H9 (cell line): ENCODE data around the gene CFP. TPM values are rescaled to one million over a fixed set of nuclear protein-coding genes. Genes with fewer than 3 reads are reported as not detected.

ENCODE experiments used
- DNase-seq: peaks from one replicate; pipeline ENCODE4 v3.0.0-alpha.2; 2017
- H2AFZ ChIP-seq: one replicate; pipeline ENCODE4 v1.6.1; 2013; ENCODE audit warnings: mild to moderate bottlenecking, low read length, control low read depth, moderate library complexity
- H2AK5ac ChIP-seq: 2 replicates; pipeline ENCODE4 v1.6.1; 2013; ENCODE audit warnings: low read length, control low read depth, mixed read lengths; ENCODE audit not compliant: insufficient read length
- H2BK120ac ChIP-seq: one replicate; pipeline ENCODE4 v1.6.1; 2013; ENCODE audit warnings: low read depth, mild to moderate bottlenecking, low read length, control low read depth, inconsistent platforms; ENCODE audit not compliant: poor library complexity, severe bottlenecking
- H2BK12ac ChIP-seq: 2 replicates; pipeline ENCODE4 v1.6.1; 2013; ENCODE audit warnings: low read length, control low read depth, mixed read lengths, low read depth; ENCODE audit not compliant: insufficient read length
- H2BK15ac ChIP-seq: 2 replicates; pipeline ENCODE4 v1.6.1; 2013; ENCODE audit warnings: low read depth, low read length, control low read depth
- H2BK20ac ChIP-seq: one replicate; pipeline ENCODE4 v1.6.1; 2013; ENCODE audit warnings: low read depth, mild to moderate bottlenecking, low read length, control low read depth, inconsistent platforms; ENCODE audit not compliant: poor library complexity, severe bottlenecking
- H2BK5ac ChIP-seq: 2 replicates; pipeline ENCODE4 v1.6.1; 2013; ENCODE audit warnings: low read length, control low read depth, mixed read lengths; ENCODE audit not compliant: insufficient read length
- H3K14ac ChIP-seq: 2 replicates; pipeline ENCODE4 v1.6.1; 2013; ENCODE audit warnings: low read length, control low read depth; ENCODE audit not compliant: insufficient read depth
- H3K18ac ChIP-seq: 2 replicates; pipeline ENCODE4 v1.6.1; 2013; ENCODE audit warnings: low read depth, mild to moderate bottlenecking, mixed read lengths, low read length, control low read depth; ENCODE audit not compliant: insufficient read length
- H3K23ac ChIP-seq: 2 replicates; pipeline ENCODE4 v1.6.1; 2013; ENCODE audit warnings: low read length, control low read depth, mixed read lengths, low read depth; ENCODE audit not compliant: insufficient read length
- H3K23me2 ChIP-seq: 2 replicates; pipeline ENCODE4 v1.6.1; 2013; ENCODE audit warnings: low read depth, mild to moderate bottlenecking, mixed read lengths, low read length, control low read depth; ENCODE audit not compliant: insufficient read length, poor library complexity, severe bottlenecking
- H3K27ac ChIP-seq: 2 replicates; pipeline ENCODE4 v1.5.1; 2013; ENCODE audit warnings: low read length, control low read depth, mixed read lengths, low read depth; ENCODE audit not compliant: insufficient read length
- H3K27me3 ChIP-seq: 2 replicates; pipeline ENCODE4 v1.6.1; 2013; ENCODE audit warnings: low read length, control low read depth, inconsistent platforms; ENCODE audit not compliant: insufficient read depth
- H3K4ac ChIP-seq: 2 replicates; pipeline ENCODE4 v1.6.1; 2013; ENCODE audit warnings: low read depth, mild to moderate bottlenecking, control low read depth, inconsistent platforms, low read length, moderate library complexity
- H3K4me1 ChIP-seq: 2 replicates; pipeline ENCODE4 v1.6.1; 2013; ENCODE audit warnings: low read length, control low read depth, inconsistent platforms; ENCODE audit not compliant: insufficient read depth
- H3K4me2 ChIP-seq: 2 replicates; pipeline ENCODE4 v1.6.1; 2013; ENCODE audit warnings: low read length, control low read depth, mixed read lengths; ENCODE audit not compliant: insufficient read length, insufficient read depth
- H3K56ac ChIP-seq: 2 replicates; pipeline ENCODE4 v1.6.1; 2013; ENCODE audit warnings: low read depth, mild to moderate bottlenecking, mixed read lengths, low read length, control low read depth; ENCODE audit not compliant: insufficient read length
- H3K79me1 ChIP-seq: 2 replicates; pipeline ENCODE4 v1.6.1; 2013; ENCODE audit warnings: low read depth, mild to moderate bottlenecking, moderate library complexity, low read length, control low read depth, inconsistent platforms; ENCODE audit not compliant: insufficient read depth, poor library complexity, severe bottlenecking
- H3K79me2 ChIP-seq: 2 replicates; pipeline ENCODE4 v1.6.1; 2013; ENCODE audit warnings: low read length, control low read depth, inconsistent platforms; ENCODE audit not compliant: insufficient read depth
- H3K9ac ChIP-seq: 2 replicates; pipeline ENCODE4 v1.6.1; 2013; ENCODE audit warnings: low read length, control low read depth, mixed read lengths; ENCODE audit not compliant: insufficient read length; ENCODE audit errors: extremely low read depth
- H3K9me3 ChIP-seq: one replicate; pipeline ENCODE4 v1.6.1; 2013; ENCODE audit warnings: low read depth, low read length, inconsistent platforms; ENCODE audit not compliant: control insufficient read depth
- H3T11ph ChIP-seq: one replicate; pipeline ENCODE4 v1.6.1; 2013; ENCODE audit warnings: mild to moderate bottlenecking, low read length, control low read depth, inconsistent platforms
- H4K20me1 ChIP-seq: one replicate; pipeline ENCODE4 v1.6.1; 2013; ENCODE audit not compliant: control insufficient read depth, insufficient read length, insufficient read depth
- H4K5ac ChIP-seq: 2 replicates; pipeline ENCODE4 v1.6.1; 2013; ENCODE audit warnings: low read depth, mild to moderate bottlenecking, mixed read lengths, low read length, control low read depth; ENCODE audit not compliant: insufficient read length
- H4K8ac ChIP-seq: replicated peaks from 2 replicates; pipeline ENCODE4 v1.6.1; 2013; ENCODE audit warnings: low read length, control low read depth, mixed read lengths, low read depth; ENCODE audit not compliant: insufficient read length
- H4K91ac ChIP-seq: 2 replicates; pipeline ENCODE4 v1.6.1; 2013; ENCODE audit warnings: low read depth, mild to moderate bottlenecking, moderate library complexity, mixed read lengths, low read length, control low read depth; ENCODE audit not compliant: insufficient read length
- H3K27ac Mint-ChIP-seq, 3 experiments: 2 replicates in 2 of 3; 3 replicates in 1 of 3; pipeline ENCODE4 v1.8.0; 2020 to 2021; ENCODE audit warnings: mixed read lengths in 3 of 3, mild to moderate bottlenecking in 1 of 3, moderate library complexity in 1 of 3
- H3K27me3 Mint-ChIP-seq: 2 replicates; pipeline ENCODE4 v1.8.0; 2021; ENCODE audit warnings: low read depth, mild to moderate bottlenecking, moderate library complexity, mixed read lengths
- H3K36me3 Mint-ChIP-seq, 3 experiments: 2 replicates in 2 of 3; 3 replicates in 1 of 3; pipeline ENCODE4 v1.8.0; 2020 to 2021; ENCODE audit warnings: low read depth in 3 of 3, mixed read lengths in 3 of 3; ENCODE audit not compliant: insufficient read depth in 1 of 3
- H3K4me1 Mint-ChIP-seq, 2 experiments: 2 replicates each; pipeline ENCODE4 v1.8.0; 2020; ENCODE audit warnings: mixed read lengths in 2 of 2
- H3K4me3 Mint-ChIP-seq, 2 experiments: 2 replicates in 1 of 2; 3 replicates in 1 of 2; pipeline ENCODE4 v1.8.0; 2020 to 2021; ENCODE audit warnings: mild to moderate bottlenecking in 2 of 2, mixed read lengths in 2 of 2, moderate library complexity in 1 of 2
- H3K9me3 Mint-ChIP-seq, 2 experiments: 2 replicates in 1 of 2; 3 replicates in 1 of 2; pipeline ENCODE4 v1.8.0; 2020; ENCODE audit warnings: mild to moderate bottlenecking in 2 of 2, mixed read lengths in 2 of 2, moderate library complexity in 1 of 2
- WGBS: extraction: QIAGEN DNeasy Blood & Tissue Kit; methylation state at CpG from one replicate; pipeline ENCODE4 v1.1.7; 2013; ENCODE audit warnings: missing lambda C conversion rate, low lambda C conversion rate, mixed read lengths; ENCODE audit not compliant: insufficient read length; ENCODE audit errors: extremely low coverage; 5-methylcytosine and 5-hydroxymethylcytosine counted together
- total RNA-seq: library from RNA; stranded (reverse); gene quantifications from 2 replicates; pipeline ENCODE4 v1.2.1, GENCODE V29; 2021
- TF ChIP-seq, protein P1 (sequence below): fragments of 200-600 bp; sonication (generic); conservative IDR thresholded peaks from 3 replicates; pipeline ENCODE4 v1.8.0; 2021; ENCODE audit warnings: antibody characterized with exemption, mild to moderate bottlenecking

CFP gene
- total RNA-seq, 1 experiment from 2014 or later = 2.3 TPM

DNA sequence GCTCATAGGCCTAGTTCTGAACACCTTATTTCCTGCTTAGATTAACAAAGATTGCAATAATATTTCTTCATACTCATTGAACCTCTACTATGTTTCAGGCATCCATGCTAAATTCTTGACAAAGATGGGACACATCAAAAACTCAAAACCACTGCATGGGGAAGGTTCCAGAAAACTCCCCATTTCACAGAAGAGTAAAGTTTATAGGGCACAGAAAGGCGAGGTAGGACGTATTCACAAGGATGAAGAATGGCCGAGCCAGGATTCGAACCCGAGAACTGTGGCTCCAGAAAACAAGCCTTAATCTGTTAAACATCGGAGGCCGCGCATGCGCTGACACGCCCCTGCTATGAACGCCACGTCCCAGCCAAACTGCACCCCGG, 28.6 kb upstream of the CFP start:
- Mint-ChIP-seq H3K4me1 (peaks cover 0 to 3% of the 10 kb centered on the region in 2 experiments; a peak in 1 of 4 replicates), H3K4me3 (peak overlapping the region; percentile 87 to 89), H3K27ac (peak overlapping the region in 2 of 3 experiments; percentile 99 to 100; a peak in 4 of 7 replicates), H3K9me3 (peaks cover 78 to 79% of the 10 kb centered on the region in 2 experiments), H3K36me3 (peaks cover 17 to 39% (median 33%) of the 10 kb centered on the region in 3 experiments), H3K27me3 (peaks cover 9% of the 10 kb centered on the region)
- Histone ChIP-seq H4K5ac (no peak overlapping the region), H4K20me1 (no peaks in the 10 kb centered on the region), H3K18ac (peak overlapping the region; percentile 41), H2BK5ac (no peak overlapping the region), H3K4me1 (no peaks in the 10 kb centered on the region), H3K79me2 (no peaks in the 10 kb centered on the region), H3T11ph (no peak overlapping the region), H3K27me3 (no peaks in the 10 kb centered on the region), H2AK5ac (no peak overlapping the region), H3K14ac (no peak overlapping the region), H3K9me3 (peaks cover 5% of the 10 kb centered on the region), H2BK120ac (no peak overlapping the region), H3K27ac (no peak overlapping the region), H3K56ac (no peak overlapping the region), H3K23ac (no peak overlapping the region), H3K79me1 (no peaks in the 10 kb centered on the region), H4K91ac (no peak overlapping the region), H3K9ac (peak overlapping the region; percentile 78), H2BK15ac (no peak overlapping the region), H3K23me2 (no peaks in the 10 kb centered on the region), H2AFZ (no peak overlapping the region), H3K4me2 (peak overlapping the region; percentile 46), H3K4ac (no peak overlapping the region), H2BK12ac (no peak overlapping the region), H4K8ac (no peak overlapping the region), H2BK20ac (no peak overlapping the region)
- TF ChIP-seq, protein P1, sequence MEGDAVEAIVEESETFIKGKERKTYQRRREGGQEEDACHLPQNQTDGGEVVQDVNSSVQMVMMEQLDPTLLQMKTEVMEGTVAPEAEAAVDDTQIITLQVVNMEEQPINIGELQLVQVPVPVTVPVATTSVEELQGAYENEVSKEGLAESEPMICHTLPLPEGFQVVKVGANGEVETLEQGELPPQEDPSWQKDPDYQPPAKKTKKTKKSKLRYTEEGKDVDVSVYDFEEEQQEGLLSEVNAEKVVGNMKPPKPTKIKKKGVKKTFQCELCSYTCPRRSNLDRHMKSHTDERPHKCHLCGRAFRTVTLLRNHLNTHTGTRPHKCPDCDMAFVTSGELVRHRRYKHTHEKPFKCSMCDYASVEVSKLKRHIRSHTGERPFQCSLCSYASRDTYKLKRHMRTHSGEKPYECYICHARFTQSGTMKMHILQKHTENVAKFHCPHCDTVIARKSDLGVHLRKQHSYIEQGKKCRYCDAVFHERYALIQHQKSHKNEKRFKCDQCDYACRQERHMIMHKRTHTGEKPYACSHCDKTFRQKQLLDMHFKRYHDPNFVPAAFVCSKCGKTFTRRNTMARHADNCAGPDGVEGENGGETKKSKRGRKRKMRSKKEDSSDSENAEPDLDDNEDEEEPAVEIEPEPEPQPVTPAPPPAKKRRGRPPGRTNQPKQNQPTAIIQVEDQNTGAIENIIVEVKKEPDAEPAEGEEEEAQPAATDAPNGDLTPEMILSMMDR = no peak
- no CpG with 5 or more reads among the region's 13 CpGs for WGBS
- no peak for DNase-seq
